WI38 (cell line): ENCODE results near the gene ATP8B1.

ENCODE experiments used
- H3K4me3 ChIP-seq: 2 replicates; pipeline ENCODE4 v1.5.1; 2011; ENCODE audit warnings: low read depth, mild to moderate bottlenecking, control low read depth, low read length
- CTCF ChIP-seq: IDR thresholded peaks from 2 replicates; pipeline ENCODE4 v1.5.1; 2012; ENCODE audit warnings: low read depth, mild to moderate bottlenecking, control low read depth, low read length

The ATP8B1 gene

DNA sequence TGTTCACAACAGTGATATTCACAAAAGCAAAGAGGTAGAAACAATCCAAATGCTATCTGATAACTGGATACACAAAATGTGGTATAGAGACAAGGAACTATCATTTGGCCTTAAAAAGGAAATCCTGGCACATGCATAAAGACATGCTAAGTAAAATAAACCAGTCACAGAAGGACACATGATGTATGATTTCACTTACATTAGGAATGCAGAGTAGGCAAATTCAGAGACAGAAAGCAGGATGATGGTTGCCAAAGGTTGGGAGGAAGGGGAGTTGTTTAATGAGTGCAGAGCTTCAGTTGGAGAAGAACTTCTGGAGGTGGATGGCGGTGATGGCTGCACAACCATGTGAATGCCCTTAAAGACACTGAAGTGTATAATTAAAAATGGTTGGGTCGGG is 38.1 kb downstream of the ATP8B1 start:
- no peak for TF ChIP-seq CTCF
- H3K4me3 ChIP-seq, result no peak overlapping the region

DNA sequence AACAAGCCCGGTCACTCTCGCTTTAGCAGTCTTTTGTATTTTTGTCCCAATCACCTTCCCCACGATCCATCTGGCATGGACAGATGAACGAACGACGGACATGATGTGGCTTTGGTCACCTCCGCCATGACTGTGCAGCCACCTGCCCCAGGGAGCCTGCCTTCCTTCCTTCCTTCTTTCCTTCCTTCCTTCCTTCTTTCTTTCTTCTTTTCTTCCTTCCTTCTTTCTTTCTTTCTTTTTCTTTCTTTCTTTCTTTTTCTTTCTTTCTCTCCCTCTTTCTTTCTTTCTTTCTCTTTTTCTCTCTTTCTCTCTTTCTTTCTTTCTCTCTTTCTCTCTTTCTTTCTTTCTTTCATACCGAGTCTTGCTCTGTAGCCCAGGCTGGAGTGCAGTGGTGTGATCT is 39.0 kb downstream of the ATP8B1 start:
- TF ChIP-seq CTCF, result no peak
- H3K4me3 ChIP-seq, result no peak overlapping the region

DNA sequence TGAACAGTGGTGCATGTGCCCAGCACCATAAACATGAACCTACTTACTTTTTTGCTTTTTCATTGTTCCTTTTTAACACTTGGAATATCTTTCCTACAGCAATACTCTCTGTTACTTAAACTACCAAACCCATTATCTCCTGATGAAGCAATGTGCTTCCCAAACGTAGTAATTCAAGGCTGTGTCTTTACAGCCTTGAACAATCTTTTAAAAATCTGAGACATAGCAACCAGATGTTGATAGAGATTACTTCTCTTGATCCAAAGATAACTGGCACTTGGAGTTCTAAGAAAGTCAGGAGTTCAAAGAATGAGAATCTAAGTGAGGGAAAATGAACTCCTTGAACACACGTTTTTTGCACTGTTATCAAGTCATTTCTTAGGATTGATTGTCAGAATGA is 40.4 kb downstream of the ATP8B1 start:
- no peak for TF ChIP-seq CTCF
- no peak overlapping the region for H3K4me3 ChIP-seq

DNA sequence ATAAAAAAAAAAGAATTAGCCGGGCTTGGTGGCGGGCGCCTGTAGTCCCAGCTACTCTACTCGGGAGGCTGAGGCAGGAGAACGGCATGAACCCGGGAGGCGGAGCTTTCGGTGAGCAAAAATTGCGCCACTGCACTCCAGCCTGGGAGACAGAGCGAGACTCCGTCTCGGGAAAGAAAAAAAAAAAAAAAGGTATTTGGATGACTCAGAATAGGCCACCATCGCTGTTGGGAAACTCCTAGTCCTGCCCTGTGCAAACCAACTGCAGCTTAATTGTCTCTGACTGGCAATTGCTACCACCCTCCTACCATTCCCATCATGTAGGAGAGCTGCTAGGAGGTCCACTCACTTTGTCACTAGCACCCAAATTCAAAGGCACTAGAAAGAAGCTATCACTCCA is 43.5 kb downstream of the ATP8B1 start:
- TF ChIP-seq CTCF, result no peak
- H3K4me3 ChIP-seq, result no peak overlapping the region

GRCh38 chr18:57755473-57756067 is 47.5 kb downstream of the ATP8B1 start:
- H3K4me3 ChIP-seq, result no peak overlapping the region
- TF ChIP-seq CTCF, result no peak

- no peak overlapping the region for H3K4me3 ChIP-seq
- no peak for TF ChIP-seq CTCF
These were observed 48.4 kb downstream of the ATP8B1 start for GRCh38 chr18:57754577-57755338.

DNA sequence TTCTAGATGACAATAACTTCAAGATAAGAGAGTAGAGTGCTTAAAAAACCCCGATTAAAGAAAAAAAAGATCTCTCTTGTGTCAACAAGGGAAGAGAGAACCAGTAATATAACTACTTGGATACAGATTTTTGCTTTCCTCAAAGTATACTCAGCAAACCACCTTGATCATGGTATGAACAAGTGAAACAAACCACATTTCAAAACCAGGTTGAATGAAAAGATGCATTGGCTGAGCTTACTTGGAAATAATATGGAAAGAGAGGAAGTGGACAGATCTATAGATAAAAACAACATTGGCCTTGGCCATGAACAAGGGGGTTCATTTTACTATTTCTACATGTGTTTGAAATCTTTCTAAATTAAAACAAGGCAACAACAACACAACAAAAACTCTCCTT is 50.1 kb downstream of the ATP8B1 start:
- TF ChIP-seq CTCF, result no peak
- H3K4me3 ChIP-seq, result no peak overlapping the region
